A549 treated with CpdA at 1 μM for 4 hours (cell line): Measurements from ENCODE around the gene SMOC1. TPM values are rescaled to one million over a fixed set of nuclear protein-coding genes. Genes with fewer than 3 reads are reported as not detected.

Source experiments
- total RNA-seq: library from RNA; stranded (reverse); fragments of 200-300 nt; extraction: Qiagen RNA extraction; gene quantifications from 5 replicates; pipeline ENCODE4 v1.2.3, GENCODE V29; 2022; ENCODE audit warnings: low read depth

The SMOC1 gene, protein sequence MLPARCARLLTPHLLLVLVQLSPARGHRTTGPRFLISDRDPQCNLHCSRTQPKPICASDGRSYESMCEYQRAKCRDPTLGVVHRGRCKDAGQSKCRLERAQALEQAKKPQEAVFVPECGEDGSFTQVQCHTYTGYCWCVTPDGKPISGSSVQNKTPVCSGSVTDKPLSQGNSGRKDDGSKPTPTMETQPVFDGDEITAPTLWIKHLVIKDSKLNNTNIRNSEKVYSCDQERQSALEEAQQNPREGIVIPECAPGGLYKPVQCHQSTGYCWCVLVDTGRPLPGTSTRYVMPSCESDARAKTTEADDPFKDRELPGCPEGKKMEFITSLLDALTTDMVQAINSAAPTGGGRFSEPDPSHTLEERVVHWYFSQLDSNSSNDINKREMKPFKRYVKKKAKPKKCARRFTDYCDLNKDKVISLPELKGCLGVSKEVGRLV
- total RNA-seq, result 15.6 to 24.6 TPM (median 21.7 TPM) in 5 replicates

DNA sequence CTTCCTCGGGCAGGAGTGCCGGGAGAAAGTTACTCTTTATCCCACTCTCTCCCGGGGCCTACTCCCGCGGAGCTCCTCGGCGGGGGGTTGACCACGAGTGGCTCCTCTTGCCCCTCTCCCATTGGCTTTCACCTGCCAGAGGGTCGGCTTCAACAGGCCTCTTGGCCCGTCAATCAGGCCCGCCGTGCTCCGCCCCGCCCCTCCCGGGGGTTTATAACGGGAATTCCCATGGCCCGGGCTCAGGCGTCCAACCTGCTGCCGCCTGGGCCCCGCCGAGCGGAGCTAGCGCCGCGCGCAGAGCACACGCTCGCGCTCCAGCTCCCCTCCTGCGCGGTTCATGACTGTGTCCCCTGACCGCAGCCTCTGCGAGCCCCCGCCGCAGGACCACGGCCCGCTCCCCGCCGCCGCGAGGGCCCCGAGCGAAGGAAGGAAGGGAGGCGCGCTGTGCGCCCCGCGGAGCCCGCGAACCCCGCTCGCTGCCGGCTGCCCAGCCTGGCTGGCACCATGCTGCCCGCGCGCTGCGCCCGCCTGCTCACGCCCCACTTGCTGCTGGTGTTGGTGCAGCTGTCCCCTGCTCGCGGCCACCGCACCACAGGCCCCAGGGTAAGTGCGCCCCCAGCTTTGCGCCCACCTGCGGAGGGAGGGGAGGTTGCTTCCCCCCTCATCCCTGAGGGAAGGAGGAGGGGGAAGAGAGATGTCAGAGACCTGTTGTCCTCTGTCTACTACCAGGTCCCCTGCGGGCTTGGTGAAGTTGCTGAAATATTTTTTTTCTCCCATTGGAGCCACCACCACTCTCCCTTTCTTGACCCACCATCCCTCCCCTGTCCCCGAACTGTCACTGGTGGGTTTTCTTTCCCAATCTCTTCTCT, at the start of gene SMOC1:
Gene SMOC1 (plus strand): TSS at position 242 of the 869 bp plus-strand sequence. CDS start 263 bp downstream, at position 505.

Other genes with a start within 250 kb of the SMOC1 start
- 182 to 320 TPM (median 224 TPM) in 5 replicates for gene SRSF5, start 112.3 kb upstream of the SMOC1 start, total RNA-seq
- not detected in 5 replicates for gene SLC10A1, start 82.2 kb upstream of the SMOC1 start, total RNA-seq